GM06990 (cell line): Measurements from ENCODE around the gene CFAP70.
"Not testable (repeated sequence)": the region's sequence is repeated elsewhere in the genome, so short reads cannot be mapped to it uniquely, and the experiment has no call there.

Experiments
- DNase-seq: peaks from one replicate; pipeline ENCODE4 v3.0.0-alpha.2; 2011; ENCODE audit not compliant: insufficient read length; ENCODE audit errors: extremely low read depth
- H3K27me3 ChIP-seq: replicated peaks from 2 replicates; pipeline ENCODE4 v1.6.0; 2011; ENCODE audit warnings: low read length; ENCODE audit not compliant: control insufficient read depth, insufficient read depth
- H3K36me3 ChIP-seq: 2 replicates; pipeline ENCODE4 v1.5.1; 2011; ENCODE audit warnings: low read length; ENCODE audit not compliant: control insufficient read depth, insufficient read depth
- H3K4me3 ChIP-seq: replicated peaks from 2 replicates; pipeline ENCODE4 v1.5.1; 2011; ENCODE audit warnings: low read depth, mild to moderate bottlenecking, control low read depth, low read length
- CTCF ChIP-seq: IDR thresholded peaks from 2 replicates; pipeline ENCODE4 v1.5.1; 2011; ENCODE audit warnings: low read length, control low read depth, mild to moderate bottlenecking, inconsistent platforms; ENCODE audit not compliant: insufficient read depth, poor library complexity, severe bottlenecking

Gene CFAP70

GRCh38 chr10:73339436-73339835 is 19.2 kb downstream of the CFAP70 start:
- no peak for DNase-seq
- Histone ChIP-seq H3K36me3 (no peaks in the 10 kb centered on the region), H3K27me3 (no peaks in the 10 kb centered on the region), H3K4me3 (no peak overlapping the region)
- no peak for TF ChIP-seq CTCF

GRCh38 chr10:73338801-73339368 is 19.8 kb downstream of the CFAP70 start:
- DNase-seq = no peak
- H3K36me3 ChIP-seq = no peaks in the 10 kb centered on the region
- TF ChIP-seq CTCF = no peak
- H3K27me3 ChIP-seq = no peaks in the 10 kb centered on the region
- H3K4me3 ChIP-seq = no peak overlapping the region

- no peaks in the 10 kb centered on the region for H3K36me3 ChIP-seq
- no peak for TF ChIP-seq CTCF
- no peaks in the 10 kb centered on the region for H3K27me3 ChIP-seq
- no peak overlapping the region for H3K4me3 ChIP-seq
- no peak for DNase-seq
These were observed 25.5 kb downstream of the CFAP70 start for GRCh38 chr10:73333202-73333601.

GRCh38 chr10:73332379-73332778 is 26.3 kb downstream of the CFAP70 start:
- no peaks in the 10 kb centered on the region for H3K36me3 ChIP-seq
- DNase-seq = no peak
- no peak overlapping the region for H3K4me3 ChIP-seq
- no peaks in the 10 kb centered on the region for H3K27me3 ChIP-seq
- TF ChIP-seq CTCF = no peak

GRCh38 chr10:73328523-73328922 is 30.1 kb downstream of the CFAP70 start:
- H3K4me3 ChIP-seq, H3K36me3 ChIP-seq, H3K27me3 ChIP-seq, DNase-seq: not testable (repeated sequence)

GRCh38 chr10:73325290-73325689 is 33.4 kb downstream of the CFAP70 start:
- H3K27me3 ChIP-seq, H3K36me3 ChIP-seq, DNase-seq, H3K4me3 ChIP-seq: not testable (repeated sequence)

GRCh38 chr10:73323582-73323981 is 35.1 kb downstream of the CFAP70 start:
- not testable (repeated sequence) for H3K27me3 ChIP-seq, H3K4me3 ChIP-seq, H3K36me3 ChIP-seq, DNase-seq
